NB4 (cell line): Measurements from ENCODE around the gene PDE9A.

ENCODE experiments used
- MYC ChIP-seq: IDR thresholded peaks from 2 replicates; pipeline ENCODE4 v1.6.1; 2011; ENCODE audit warnings: low read depth, low read length
- POLR2A ChIP-seq: IDR thresholded peaks from 2 replicates; pipeline ENCODE4 v1.6.1; 2011; ENCODE audit warnings: mild to moderate bottlenecking; ENCODE audit not compliant: insufficient read length; ENCODE audit errors: extremely low read depth
- TF ChIP-seq, protein P1 (sequence below): IDR thresholded peaks from one replicate; pipeline ENCODE4 v1.5.1; 2012; ENCODE audit warnings: low read depth, low read length
- TF ChIP-seq, protein P2 (sequence below): IDR thresholded peaks from 2 replicates; pipeline ENCODE4 v1.6.1; 2011; ENCODE audit warnings: low read depth, low read length

DNA sequence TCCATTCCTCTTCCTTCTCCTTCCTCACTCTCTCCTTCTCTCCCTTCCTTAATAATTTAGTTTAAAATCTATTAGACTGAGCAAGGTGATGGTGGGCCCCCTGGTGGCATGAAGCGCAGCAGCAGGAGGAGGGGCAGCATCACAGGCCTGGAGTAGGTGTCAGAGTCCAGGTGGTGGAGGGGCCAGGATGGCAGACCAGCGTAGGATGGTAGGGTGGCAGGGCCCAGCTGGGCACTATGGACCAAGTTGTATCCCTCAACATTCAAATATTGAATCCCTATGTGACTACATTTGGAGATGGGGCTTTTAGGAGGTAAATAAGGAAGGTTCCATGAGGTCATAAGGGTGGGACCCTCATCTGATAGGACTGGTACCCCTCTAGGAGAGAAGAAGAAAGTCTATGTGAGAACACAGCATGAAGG lies 164.9 kb downstream of the PDE9A start:
- TF ChIP-seq, protein P1, sequence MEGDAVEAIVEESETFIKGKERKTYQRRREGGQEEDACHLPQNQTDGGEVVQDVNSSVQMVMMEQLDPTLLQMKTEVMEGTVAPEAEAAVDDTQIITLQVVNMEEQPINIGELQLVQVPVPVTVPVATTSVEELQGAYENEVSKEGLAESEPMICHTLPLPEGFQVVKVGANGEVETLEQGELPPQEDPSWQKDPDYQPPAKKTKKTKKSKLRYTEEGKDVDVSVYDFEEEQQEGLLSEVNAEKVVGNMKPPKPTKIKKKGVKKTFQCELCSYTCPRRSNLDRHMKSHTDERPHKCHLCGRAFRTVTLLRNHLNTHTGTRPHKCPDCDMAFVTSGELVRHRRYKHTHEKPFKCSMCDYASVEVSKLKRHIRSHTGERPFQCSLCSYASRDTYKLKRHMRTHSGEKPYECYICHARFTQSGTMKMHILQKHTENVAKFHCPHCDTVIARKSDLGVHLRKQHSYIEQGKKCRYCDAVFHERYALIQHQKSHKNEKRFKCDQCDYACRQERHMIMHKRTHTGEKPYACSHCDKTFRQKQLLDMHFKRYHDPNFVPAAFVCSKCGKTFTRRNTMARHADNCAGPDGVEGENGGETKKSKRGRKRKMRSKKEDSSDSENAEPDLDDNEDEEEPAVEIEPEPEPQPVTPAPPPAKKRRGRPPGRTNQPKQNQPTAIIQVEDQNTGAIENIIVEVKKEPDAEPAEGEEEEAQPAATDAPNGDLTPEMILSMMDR, result peak; percentile 85
- TF ChIP-seq POLR2A, result no peak
- TF ChIP-seq, protein P2, sequence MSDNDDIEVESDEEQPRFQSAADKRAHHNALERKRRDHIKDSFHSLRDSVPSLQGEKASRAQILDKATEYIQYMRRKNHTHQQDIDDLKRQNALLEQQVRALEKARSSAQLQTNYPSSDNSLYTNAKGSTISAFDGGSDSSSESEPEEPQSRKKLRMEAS, result no peak
- TF ChIP-seq MYC, result no peak
